Panc1 (cell line): ENCODE data around the gene NARF.

Experiments used
- SIN3A ChIP-seq: IDR thresholded peaks from 2 replicates; pipeline ENCODE4 v1.6.1; 2012; ENCODE audit warnings: low read depth, mild to moderate bottlenecking, low read length, moderate library complexity, borderline replicate concordance; ENCODE audit not compliant: insufficient read depth
- TF ChIP-seq, protein P1 (sequence below): fragments of 450-650 bp; IDR thresholded peaks from 2 replicates; pipeline ENCODE4 v1.5.1; 2017; ENCODE audit warnings: mild to moderate bottlenecking

GRCh38 chr17:82446124-82446523, 12.4 kb upstream of the NARF start:
- TF ChIP-seq, protein P1, sequence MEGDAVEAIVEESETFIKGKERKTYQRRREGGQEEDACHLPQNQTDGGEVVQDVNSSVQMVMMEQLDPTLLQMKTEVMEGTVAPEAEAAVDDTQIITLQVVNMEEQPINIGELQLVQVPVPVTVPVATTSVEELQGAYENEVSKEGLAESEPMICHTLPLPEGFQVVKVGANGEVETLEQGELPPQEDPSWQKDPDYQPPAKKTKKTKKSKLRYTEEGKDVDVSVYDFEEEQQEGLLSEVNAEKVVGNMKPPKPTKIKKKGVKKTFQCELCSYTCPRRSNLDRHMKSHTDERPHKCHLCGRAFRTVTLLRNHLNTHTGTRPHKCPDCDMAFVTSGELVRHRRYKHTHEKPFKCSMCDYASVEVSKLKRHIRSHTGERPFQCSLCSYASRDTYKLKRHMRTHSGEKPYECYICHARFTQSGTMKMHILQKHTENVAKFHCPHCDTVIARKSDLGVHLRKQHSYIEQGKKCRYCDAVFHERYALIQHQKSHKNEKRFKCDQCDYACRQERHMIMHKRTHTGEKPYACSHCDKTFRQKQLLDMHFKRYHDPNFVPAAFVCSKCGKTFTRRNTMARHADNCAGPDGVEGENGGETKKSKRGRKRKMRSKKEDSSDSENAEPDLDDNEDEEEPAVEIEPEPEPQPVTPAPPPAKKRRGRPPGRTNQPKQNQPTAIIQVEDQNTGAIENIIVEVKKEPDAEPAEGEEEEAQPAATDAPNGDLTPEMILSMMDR, result no peak
- TF ChIP-seq SIN3A, result no peak
